ENCODE results near the gene ARID1B. TPM values are rescaled to one million over a fixed set of nuclear protein-coding genes. Genes with fewer than 3 reads are reported as not detected.

The ARID1B gene
- total and polyA plus RNA-seq, 2 of the 13 experiments (the other 11 are each of a cell fraction or from before 2014, with no cell fraction given): 20.1 to 32.6 TPM

GRCh38 chr6:157091243-157091642 is 314.1 kb downstream of the ARID1B start (continued):
- no peak for TF ChIP-seq KLF12 (CRISPR knock-in tag; IDR thresholded peaks at IDR 0.05; ENCODE audit: borderline replicate concordance)
- no peak for TF ChIP-seq PHF8 (CRISPR knock-in tag; IDR thresholded peaks at IDR 0.05)
- no peak for TF ChIP-seq ZNF280B (CRISPR knock-in tag; IDR thresholded peaks at IDR 0.05; ENCODE audit: borderline replicate concordance)
- TF ChIP-seq IKZF4 (CRISPR knock-in tag; IDR thresholded peaks at IDR 0.05; ENCODE audit: borderline replicate concordance, low read depth, not compliant biosample characterization): no peak
- TF ChIP-seq CBX5 (CRISPR knock-in tag; IDR thresholded peaks at IDR 0.05; ENCODE audit: borderline replicate concordance): no peak

- ATAC-seq: no peak
- Histone ChIP-seq H3K4me1 (ENCODE audit: insufficient read depth, low read length) (peaks cover 25% of the 10 kb centered on the region), H3K36me3 (replicated peaks in 1 of 2; ENCODE audit: control insufficient read depth in 1 of 2, insufficient read depth in 2 of 2, low read length in 2 of 2) (peaks cover 8 to 30% of the 10 kb centered on the region in 2 experiments; a peak in 4 of 5 replicates), H2AFZ (ENCODE audit: low read length) (no peak overlapping the region), H3K27ac (ENCODE audit: extremely low read length, insufficient read depth, low read length) (no peak overlapping the region), H3K4me2 (ENCODE audit: low read depth, low read length) (no peak overlapping the region), H3K9ac (ENCODE audit: insufficient read depth, low read depth, low read length) (no peak overlapping the region), H3K9me3 (ENCODE audit: low read length) (no peaks in the 10 kb centered on the region), H3K4me3 (replicated peaks in 1 of 3; ENCODE audit: insufficient read depth in 1 of 3, low read depth in 2 of 3, low read length in 3 of 3) (no peak overlapping the region), H4K20me1 (ENCODE audit: insufficient read depth, low read length) (peaks cover 3% of the 10 kb centered on the region; the same call in 1 of the 2 replicates), H3K79me2 (ENCODE audit: insufficient read depth, low read length) (no peaks in the 10 kb centered on the region), H3K27me3 (ENCODE audit: control insufficient read depth in 1 of 2, insufficient read depth in 2 of 2, low read length in 2 of 2) (no peaks in the 10 kb centered on the region)
- POLR2A ChIA-PET: no interaction called here
- no TSS peak for BruUV-seq (replicated peaks)
- intact Hi-C loops (cut with micrococcal nuclease; ENCODE audit: unreplicated experiment) (no loop called here), in situ Hi-C loops (cut with HindIII; ENCODE audit: extremely low pct_ligation_motif_present, low pct_unique_long_range_greater_than_20kb) (no loop called here)
- CTCF ChIA-PET (ENCODE audit: low intra/inter-chr PET ratio, low total read pairs): no interaction called here
- no peak for FAIRE-seq
- over 99% methylated on average over 6 of the region's 6 CpGs for WGBS (ENCODE audit: low lambda C conversion rate)
- no peak for DNase-seq (ENCODE audit: low spot score)
- TF ChIP-seq ZNF446 (CRISPR knock-in tag; IDR thresholded peaks at IDR 0.05): no peak
- TF ChIP-seq ZNF678 (CRISPR knock-in tag; IDR thresholded peaks at IDR 0.05): no peak
- TF ChIP-seq, protein P1, sequence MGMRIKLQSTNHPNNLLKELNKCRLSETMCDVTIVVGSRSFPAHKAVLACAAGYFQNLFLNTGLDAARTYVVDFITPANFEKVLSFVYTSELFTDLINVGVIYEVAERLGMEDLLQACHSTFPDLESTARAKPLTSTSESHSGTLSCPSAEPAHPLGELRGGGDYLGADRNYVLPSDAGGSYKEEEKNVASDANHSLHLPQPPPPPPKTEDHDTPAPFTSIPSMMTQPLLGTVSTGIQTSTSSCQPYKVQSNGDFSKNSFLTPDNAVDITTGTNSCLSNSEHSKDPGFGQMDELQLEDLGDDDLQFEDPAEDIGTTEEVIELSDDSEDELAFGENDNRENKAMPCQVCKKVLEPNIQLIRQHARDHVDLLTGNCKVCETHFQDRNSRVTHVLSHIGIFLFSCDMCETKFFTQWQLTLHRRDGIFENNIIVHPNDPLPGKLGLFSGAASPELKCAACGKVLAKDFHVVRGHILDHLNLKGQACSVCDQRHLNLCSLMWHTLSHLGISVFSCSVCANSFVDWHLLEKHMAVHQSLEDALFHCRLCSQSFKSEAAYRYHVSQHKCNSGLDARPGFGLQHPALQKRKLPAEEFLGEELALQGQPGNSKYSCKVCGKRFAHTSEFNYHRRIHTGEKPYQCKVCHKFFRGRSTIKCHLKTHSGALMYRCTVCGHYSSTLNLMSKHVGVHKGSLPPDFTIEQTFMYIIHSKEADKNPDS (CRISPR knock-in tag; IDR thresholded peaks at IDR 0.05): no peak
- no peak for TF ChIP-seq ZNF3 (CRISPR knock-in tag; IDR thresholded peaks at IDR 0.05)
- no peak for TF ChIP-seq KAT8 (CRISPR knock-in tag; IDR thresholded peaks at IDR 0.05)
- TF ChIP-seq NR2C2 (CRISPR knock-in tag; IDR thresholded peaks at IDR 0.05; ENCODE audit: borderline replicate concordance): no peak
- no peak for TF ChIP-seq SRY (CRISPR knock-in tag; IDR thresholded peaks at IDR 0.05)
- no peak for TF ChIP-seq ZNF737 (CRISPR knock-in tag; IDR thresholded peaks at IDR 0.05; ENCODE audit: borderline replicate concordance)
- TF ChIP-seq ZNF710 (CRISPR knock-in tag; IDR thresholded peaks at IDR 0.05; ENCODE audit: borderline replicate concordance): no peak
- TF ChIP-seq NR3C1 (CRISPR knock-in tag; IDR thresholded peaks at IDR 0.05): no peak
- TF ChIP-seq JUNB (CRISPR knock-in tag; IDR thresholded peaks at IDR 0.05; ENCODE audit: borderline replicate concordance): no peak
- no peak for TF ChIP-seq SRSF1 (optimal IDR thresholded peaks at IDR 0.05; ENCODE audit: low read depth, low read length)
- TF ChIP-seq ZC3H13 (CRISPR knock-in tag; IDR thresholded peaks at IDR 0.05): no peak
Measured at GRCh38 chr6:157091856-157092460, 314.8 kb downstream of the ARID1B start.
